NCI-H524 treated with DMSO at 0.1 percent for 48 hours (cell line): ENCODE results near the gene BACH1.
A peak's percentile ranks its signal among the peaks of the same experiment; 100 is the strongest.
"Not testable (repeated sequence)": the region's sequence is repeated elsewhere in the genome, so short reads cannot be mapped to it uniquely, and the experiment has no call there.

Experiments
- DNase-seq: peaks from one replicate; lab custom pipeline; 2025; lab: John Stamatoyannopoulos, UW

Gene BACH1

GRCh38 chr21:29298348-29299045 lies at the start of gene BACH1:
Gene BACH1, plus strand, starts transcription at chr21:29298922. Its CDS starts 22,359 bp downstream, at chr21:29321281.
- peak; percentile 9 for DNase-seq

GRCh38 chr21:29249289-29249688 lies 49.4 kb upstream of the BACH1 start:
- DNase-seq = not testable (repeated sequence)

- DNase-seq = no peak
Observed at GRCh38 chr21:29250636-29251035, 48.1 kb upstream of the BACH1 start.

GRCh38 chr21:29253861-29254260 lies 44.9 kb upstream of the BACH1 start:
- DNase-seq = not testable (repeated sequence)

- no peak for DNase-seq
Observed at GRCh38 chr21:29254550-29254949, 44.2 kb upstream of the BACH1 start.

GRCh38 chr21:29256126-29256910 lies 42.4 kb upstream of the BACH1 start:
- peak; percentile 95 for DNase-seq

- DNase-seq = no peak
Observed at GRCh38 chr21:29257701-29258100, 41.0 kb upstream of the BACH1 start.

- no peak for DNase-seq
Observed at GRCh38 chr21:29258626-29259338, 39.9 kb upstream of the BACH1 start.

- DNase-seq = no peak
Observed at GRCh38 chr21:29260461-29260860, 38.3 kb upstream of the BACH1 start.

- DNase-seq = no peak
Observed at GRCh38 chr21:29261555-29262540, 36.9 kb upstream of the BACH1 start.

GRCh38 chr21:29264721-29265120 lies 34.0 kb upstream of the BACH1 start:
- DNase-seq = no peak

GRCh38 chr21:29265690-29266479 lies 32.8 kb upstream of the BACH1 start:
- DNase-seq = no peak

- no peak for DNase-seq
Observed at GRCh38 chr21:29267666-29268065, 31.1 kb upstream of the BACH1 start.

GRCh38 chr21:29271927-29272333 lies 26.8 kb upstream of the BACH1 start:
- DNase-seq = no peak

GRCh38 chr21:29277442-29277841 lies 21.3 kb upstream of the BACH1 start:
- DNase-seq = no peak

GRCh38 chr21:29279558-29279957 lies 19.2 kb upstream of the BACH1 start:
- no peak for DNase-seq

GRCh38 chr21:29281801-29282200 lies 16.9 kb upstream of the BACH1 start:
- not testable (repeated sequence) for DNase-seq

- no peak for DNase-seq
Observed at GRCh38 chr21:29287383-29287782, 11.3 kb upstream of the BACH1 start.

GRCh38 chr21:29288239-29288638 lies 10.5 kb upstream of the BACH1 start:
- DNase-seq = no peak

- DNase-seq = no peak
Observed at GRCh38 chr21:29289317-29289716, 9.4 kb upstream of the BACH1 start.

GRCh38 chr21:29290240-29290639 lies 8.5 kb upstream of the BACH1 start:
- no peak for DNase-seq
